Measurements from ENCODE around the gene SLAMF9. TPM values are rescaled to one million over a fixed set of nuclear protein-coding genes. Genes with fewer than 3 reads are reported as not detected.

SLAMF9 gene
- not detected for total RNA-seq (2021; ENCODE audit: unreplicated experiment)
- not detected in 2 replicates for polyA plus RNA-seq (2012)
- Bru-seq, nascent RNA = percentile 13 among the genes with signal in this experiment
- BruChase-seq, experiment 1, labeled RNA remaining after a 6-hour chase = percentile 18 among the genes with signal in this experiment
- BruChase-seq, experiment 2, labeled RNA remaining after a 2-hour chase = not detected
- long read RNA-seq = 0 reads

DNA sequence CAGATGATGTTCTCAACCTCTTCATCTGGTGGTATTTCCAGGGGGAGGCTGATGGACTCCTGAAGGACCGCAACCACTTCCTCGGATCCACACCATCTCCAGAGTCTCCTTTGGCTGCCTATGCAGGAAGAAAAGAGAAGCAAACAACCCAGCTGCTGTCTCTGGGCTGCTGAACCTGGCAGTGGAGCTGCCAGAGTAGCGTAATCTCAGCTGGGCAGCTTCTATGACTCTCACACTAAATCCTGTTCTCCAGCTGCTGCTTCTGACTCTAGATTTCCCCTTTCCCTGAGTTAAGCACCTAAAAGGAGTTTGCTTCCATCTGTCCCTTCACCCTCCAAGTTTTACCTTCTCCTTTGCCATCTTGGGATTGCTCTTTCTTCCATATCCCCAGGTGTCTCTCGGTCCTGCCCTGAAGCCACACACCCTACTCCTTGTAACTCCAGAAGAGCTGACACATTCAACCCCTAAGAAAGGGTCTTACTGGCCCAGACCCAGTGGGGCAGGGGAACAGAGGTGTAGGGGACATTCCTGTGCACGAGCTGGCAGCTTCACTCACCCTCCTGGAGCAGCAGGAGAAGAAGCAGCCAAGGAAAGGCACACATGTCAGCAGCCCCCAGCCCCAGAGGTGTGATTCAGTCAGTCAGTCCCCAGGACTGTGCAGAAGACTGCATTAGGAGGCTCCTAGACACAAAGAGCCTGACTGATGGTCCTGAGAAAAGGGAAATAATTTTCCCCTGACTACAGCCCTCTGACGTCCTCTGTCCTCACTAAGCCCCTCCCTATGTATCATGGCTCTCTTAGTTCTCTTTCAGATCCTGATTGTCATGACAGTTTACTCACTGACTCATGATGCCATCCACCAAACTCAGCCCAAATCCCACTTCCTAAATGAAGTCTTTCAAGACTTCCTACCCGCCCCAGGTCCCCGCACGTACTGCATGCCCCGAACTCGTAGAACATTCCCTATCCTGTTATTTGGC lies at the start of gene SLAMF9:
TSS of gene SLAMF9 (minus strand) at position 702 of the 980 bp plus-strand sequence. CDS start at position 602, 100 bp downstream.
- Histone ChIP-seq H3K27ac (ENCODE audit: low read depth, low read length) (no peak within 1 kb of the TSS), H3K4me2 (ENCODE audit: low read length) (no peak within 1 kb of the TSS), H3K36me3 (ENCODE audit: control insufficient read depth in 1 of 2, insufficient read depth in 2 of 2, low read length in 2 of 2) (no peaks in the 10 kb centered on the region), H2AFZ (ENCODE audit: low read depth, low read length, poor library complexity, severe bottlenecking) (no peak within 1 kb of the TSS), H3K9me3 (ENCODE audit: control insufficient read depth in 1 of 2, insufficient read depth in 1 of 2, low read depth in 1 of 2, low read length in 2 of 2) (no peaks in the 10 kb centered on the region), H3K4me3 (replicated peaks in 1 of 2; ENCODE audit: low read depth in 1 of 2, low read length in 2 of 2) (no peak within 1 kb of the TSS), H3K9ac (ENCODE audit: low read length) (no peak within 1 kb of the TSS), H3K79me2 (ENCODE audit: insufficient read depth, low read length) (no peaks in the 10 kb centered on the region), H3K4me1 (ENCODE audit: control insufficient read depth in 1 of 2, insufficient read depth in 2 of 2, low read length in 2 of 2) (peaks cover 0 to under 1% of the 10 kb centered on the region in 2 experiments; a peak in 1 of 4 replicates), H3K9me2 (ENCODE audit: insufficient read depth) (no peaks in the 10 kb centered on the region), H4K20me1 (ENCODE audit: insufficient read depth) (no peaks in the 10 kb centered on the region), H3K27me3 (ENCODE audit: insufficient read depth, low read length) (peaks cover 10% of the 10 kb centered on the region)
- TF ChIP-seq ZFX (IDR thresholded peaks at IDR 0.05) (no peak), TCF7L2 (IDR thresholded peaks at IDR 0.05; ENCODE audit: borderline replicate concordance, extremely low read depth, insufficient read depth, insufficient read length) (no peak)
- no TSS peak for BruUV-seq (replicated peaks)
- ChIA-PET RAD21 (ENCODE audit: low non-redundant PET in 1 of 2, low total read pairs in 2 of 2, uncharacterized antibody in 2 of 2, unreplicated experiment in 2 of 2) (interaction anchor here in 1 of 2 experiments (1.6 kb wide), 1 partner anchor 52 kb away, joined by 4 read pairs; no protein-coding TSS in a partner anchor), CTCF (interaction anchor here (2.9 kb wide), 1 partner anchor 53 kb away, joined by 11 read pairs; no protein-coding TSS in a partner anchor), POLR2A (no interaction called here)
- no peak for ATAC-seq
- intact Hi-C loops (cut with micrococcal nuclease) = no loop called here
- DNase-seq (ENCODE audit: low read depth, low spot score) = no peak

DNA sequence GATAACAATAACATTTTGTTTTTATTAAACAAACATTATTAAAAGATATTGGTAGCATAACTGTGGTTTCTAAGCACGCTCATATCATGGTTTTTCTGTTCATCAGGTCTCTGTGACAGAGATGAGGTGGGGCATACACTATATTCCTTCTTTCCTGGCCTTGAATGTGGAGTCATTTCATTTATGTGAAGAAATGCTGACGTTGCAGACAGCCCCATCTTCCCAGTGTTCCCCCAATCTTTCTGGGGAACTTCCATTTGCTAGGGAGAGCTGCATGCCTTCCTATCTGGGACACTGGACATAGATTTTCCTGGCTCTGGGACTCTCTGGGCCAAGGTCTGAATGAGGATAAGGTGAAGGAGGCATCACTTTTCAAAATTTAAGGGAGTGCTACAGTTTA lies 47.4 kb upstream of the SLAMF9 start:
- Histone ChIP-seq H3K9me3 (ENCODE audit: control insufficient read depth in 1 of 2, insufficient read depth in 1 of 2, low read depth in 1 of 2, low read length in 2 of 2) (no peaks in the 10 kb centered on the region), H3K27me3 (ENCODE audit: insufficient read depth, low read length) (no peaks in the 10 kb centered on the region), H3K9ac (ENCODE audit: low read length) (no peak overlapping the region), H3K4me2 (ENCODE audit: low read length) (no peak overlapping the region), H3K36me3 (ENCODE audit: control insufficient read depth in 1 of 2, insufficient read depth in 2 of 2, low read length in 2 of 2) (no peaks in the 10 kb centered on the region), H2AFZ (ENCODE audit: low read depth, low read length, poor library complexity, severe bottlenecking) (no peak overlapping the region), H3K9me2 (ENCODE audit: insufficient read depth) (peaks cover 2% of the 10 kb centered on the region; the same call in 1 of the 2 replicates), H3K27ac (ENCODE audit: low read depth, low read length) (no peak overlapping the region), H3K4me3 (replicated peaks in 1 of 2; ENCODE audit: low read depth in 1 of 2, low read length in 2 of 2) (no peak overlapping the region), H3K4me1 (ENCODE audit: control insufficient read depth in 1 of 2, insufficient read depth in 2 of 2, low read length in 2 of 2) (peaks cover 0 to 5% of the 10 kb centered on the region in 2 experiments; a peak in 2 of 4 replicates), H4K20me1 (ENCODE audit: insufficient read depth) (no peaks in the 10 kb centered on the region), H3K79me2 (ENCODE audit: insufficient read depth, low read length) (no peaks in the 10 kb centered on the region)
- BruUV-seq (replicated peaks) = no TSS peak
- CTCF ChIA-PET = interaction anchor here (1.3 kb wide), 1 partner anchor 211 kb away, joined by 3 read pairs; no protein-coding TSS in a partner anchor
- DNase-seq (ENCODE audit: low read depth, low spot score) = no peak
- intact Hi-C loops (cut with micrococcal nuclease) = loop anchor here (10.0 kb wide), 3 partner anchors 787 to 867 kb away; no protein-coding TSS in a partner anchor
- TF ChIP-seq YY1 (IDR thresholded peaks at IDR 0.05; ENCODE audit: extremely low read depth, insufficient replicate concordance, low read depth, low read length) (no peak), ZFX (IDR thresholded peaks at IDR 0.05) (no peak), SIN3A (IDR thresholded peaks at IDR 0.05; ENCODE audit: low read depth) (no peak), ZNF274 (IDR thresholded peaks at IDR 0.05; ENCODE audit: low read depth, low read length) (no peak), CEBPB (IDR thresholded peaks at IDR 0.05; ENCODE audit: low read depth) (no peak), CBX3 (IDR thresholded peaks at IDR 0.05; ENCODE audit: low read depth) (no peak), ELF1 (IDR thresholded peaks at IDR 0.05; ENCODE audit: borderline replicate concordance, low read depth) (no peak), POLR2A (IDR thresholded peaks at IDR 0.05; ENCODE audit: borderline replicate concordance, extremely low read depth, insufficient read depth, insufficient read length) (no peak), SP1 (IDR thresholded peaks at IDR 0.05; ENCODE audit: low read depth) (no peak)
- TF ChIP-seq, protein P1, sequence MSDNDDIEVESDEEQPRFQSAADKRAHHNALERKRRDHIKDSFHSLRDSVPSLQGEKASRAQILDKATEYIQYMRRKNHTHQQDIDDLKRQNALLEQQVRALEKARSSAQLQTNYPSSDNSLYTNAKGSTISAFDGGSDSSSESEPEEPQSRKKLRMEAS (IDR thresholded peaks at IDR 0.05) = no peak
- no peak for ATAC-seq
- POLR2A ChIA-PET = no interaction called here
- RAD21 ChIA-PET (ENCODE audit: low non-redundant PET in 1 of 2, low total read pairs in 2 of 2, uncharacterized antibody in 2 of 2, unreplicated experiment in 2 of 2) = no interaction called here
